ENCODE data around the gene ATP2B3. TPM values are rescaled to one million over a fixed set of nuclear protein-coding genes. Genes with fewer than 3 reads are reported as not detected.

ATP2B3 gene
- total RNA-seq, 1 donor from 2014 or later, result 0.83 TPM

DNA sequence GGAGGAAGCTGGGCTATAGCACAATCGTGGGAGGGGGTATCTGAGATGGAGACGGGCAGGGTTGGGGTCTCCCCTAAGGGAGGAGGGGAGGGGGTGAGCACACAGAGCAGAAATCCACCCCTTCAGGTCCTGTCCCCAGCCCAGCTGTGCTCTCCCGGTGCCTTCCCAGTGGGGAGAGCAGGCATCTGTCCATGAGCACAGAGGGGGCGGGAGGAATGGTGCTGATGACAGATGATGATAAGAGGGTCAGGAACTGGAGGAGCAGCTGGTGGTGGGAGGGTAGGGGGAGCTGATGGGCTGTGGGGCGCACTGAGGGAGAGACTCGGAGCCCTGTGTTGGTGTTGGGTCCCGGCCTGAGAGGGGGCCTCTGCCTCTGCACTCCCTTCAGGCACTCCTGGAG, 8.6 kb downstream of the ATP2B3 start:
- peaks cover 11% of the 10 kb centered on the region for H3K4me1 Mint-ChIP-seq
- H3K9me3 Mint-ChIP-seq, result no peaks in the 10 kb centered on the region
- peaks cover 15% of the 10 kb centered on the region for H3K27me3 Mint-ChIP-seq (ENCODE audit: low read depth)
- no peak overlapping the region for H3K4me3 Mint-ChIP-seq
- no peak for DNase-seq (ENCODE audit: low spot score in 2 of 2, unreplicated experiment in 2 of 2)
- H3K27ac Mint-ChIP-seq, result no peak overlapping the region
- no peaks in the 10 kb centered on the region for H3K36me3 Mint-ChIP-seq
- TF ChIP-seq, protein P1, sequence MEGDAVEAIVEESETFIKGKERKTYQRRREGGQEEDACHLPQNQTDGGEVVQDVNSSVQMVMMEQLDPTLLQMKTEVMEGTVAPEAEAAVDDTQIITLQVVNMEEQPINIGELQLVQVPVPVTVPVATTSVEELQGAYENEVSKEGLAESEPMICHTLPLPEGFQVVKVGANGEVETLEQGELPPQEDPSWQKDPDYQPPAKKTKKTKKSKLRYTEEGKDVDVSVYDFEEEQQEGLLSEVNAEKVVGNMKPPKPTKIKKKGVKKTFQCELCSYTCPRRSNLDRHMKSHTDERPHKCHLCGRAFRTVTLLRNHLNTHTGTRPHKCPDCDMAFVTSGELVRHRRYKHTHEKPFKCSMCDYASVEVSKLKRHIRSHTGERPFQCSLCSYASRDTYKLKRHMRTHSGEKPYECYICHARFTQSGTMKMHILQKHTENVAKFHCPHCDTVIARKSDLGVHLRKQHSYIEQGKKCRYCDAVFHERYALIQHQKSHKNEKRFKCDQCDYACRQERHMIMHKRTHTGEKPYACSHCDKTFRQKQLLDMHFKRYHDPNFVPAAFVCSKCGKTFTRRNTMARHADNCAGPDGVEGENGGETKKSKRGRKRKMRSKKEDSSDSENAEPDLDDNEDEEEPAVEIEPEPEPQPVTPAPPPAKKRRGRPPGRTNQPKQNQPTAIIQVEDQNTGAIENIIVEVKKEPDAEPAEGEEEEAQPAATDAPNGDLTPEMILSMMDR (IDR thresholded peaks at IDR 0.05; ENCODE audit: unreplicated experiment), result no peak

DNA sequence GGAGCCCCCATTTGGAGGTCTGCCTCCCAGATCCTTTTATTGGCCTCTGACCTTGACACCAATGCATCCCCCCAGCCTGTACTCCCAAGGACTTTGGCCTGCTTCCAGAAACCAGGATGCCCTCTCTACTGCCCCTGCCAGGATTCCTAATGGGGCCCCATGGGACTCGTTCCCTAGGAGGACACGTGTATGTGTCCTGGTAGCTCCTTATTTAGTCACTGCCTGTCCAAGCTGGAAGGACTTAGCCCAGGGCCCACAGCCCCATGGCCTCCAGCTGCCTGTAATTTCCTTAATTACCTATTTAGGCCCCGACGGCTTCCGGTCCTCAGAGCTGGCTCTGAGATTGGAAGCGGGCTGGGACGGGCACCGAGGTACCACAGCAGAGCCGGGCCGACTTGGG, 9.4 kb downstream of the ATP2B3 start:
- H3K27ac Mint-ChIP-seq, result no peak overlapping the region
- no peaks in the 10 kb centered on the region for H3K9me3 Mint-ChIP-seq
- TF ChIP-seq, protein P1 (IDR thresholded peaks at IDR 0.05; ENCODE audit: unreplicated experiment), result no peak
- H3K27me3 Mint-ChIP-seq (ENCODE audit: low read depth), result peaks cover 7% of the 10 kb centered on the region
- H3K36me3 Mint-ChIP-seq, result no peaks in the 10 kb centered on the region
- H3K4me3 Mint-ChIP-seq, result no peak overlapping the region
- DNase-seq (ENCODE audit: low spot score in 2 of 2, unreplicated experiment in 2 of 2), result no peak
- H3K4me1 Mint-ChIP-seq, result peaks cover 11% of the 10 kb centered on the region

DNA sequence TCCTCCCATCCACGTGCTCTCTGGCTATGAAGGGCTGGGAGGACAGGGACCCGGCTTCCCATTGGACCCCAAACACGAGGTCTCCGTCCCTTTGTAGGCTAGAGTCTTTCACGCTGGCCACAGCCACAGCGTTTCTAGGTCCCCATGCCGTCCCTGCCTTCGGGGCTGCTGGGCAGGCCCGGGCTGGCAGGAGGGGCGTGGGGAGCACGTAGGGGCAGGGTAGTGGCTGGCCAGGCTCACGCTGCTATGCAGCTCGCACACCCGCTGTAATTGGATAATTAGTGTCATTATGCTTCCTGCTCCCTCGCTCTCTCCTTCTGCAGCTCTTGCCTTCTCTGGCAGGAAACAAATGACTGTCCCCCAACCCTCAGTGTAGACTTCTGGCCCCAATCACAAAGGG, 9.8 kb downstream of the ATP2B3 start:
- H3K4me1 Mint-ChIP-seq, result peaks cover 11% of the 10 kb centered on the region
- peaks cover 4% of the 10 kb centered on the region for H3K27me3 Mint-ChIP-seq (ENCODE audit: low read depth)
- TF ChIP-seq, protein P1 (IDR thresholded peaks at IDR 0.05; ENCODE audit: unreplicated experiment), result no peak
- H3K9me3 Mint-ChIP-seq, result no peaks in the 10 kb centered on the region
- H3K4me3 Mint-ChIP-seq, result no peak overlapping the region
- no peak for DNase-seq (ENCODE audit: low spot score in 2 of 2, unreplicated experiment in 2 of 2)
- H3K36me3 Mint-ChIP-seq, result no peaks in the 10 kb centered on the region
- H3K27ac Mint-ChIP-seq, result no peak overlapping the region

DNA sequence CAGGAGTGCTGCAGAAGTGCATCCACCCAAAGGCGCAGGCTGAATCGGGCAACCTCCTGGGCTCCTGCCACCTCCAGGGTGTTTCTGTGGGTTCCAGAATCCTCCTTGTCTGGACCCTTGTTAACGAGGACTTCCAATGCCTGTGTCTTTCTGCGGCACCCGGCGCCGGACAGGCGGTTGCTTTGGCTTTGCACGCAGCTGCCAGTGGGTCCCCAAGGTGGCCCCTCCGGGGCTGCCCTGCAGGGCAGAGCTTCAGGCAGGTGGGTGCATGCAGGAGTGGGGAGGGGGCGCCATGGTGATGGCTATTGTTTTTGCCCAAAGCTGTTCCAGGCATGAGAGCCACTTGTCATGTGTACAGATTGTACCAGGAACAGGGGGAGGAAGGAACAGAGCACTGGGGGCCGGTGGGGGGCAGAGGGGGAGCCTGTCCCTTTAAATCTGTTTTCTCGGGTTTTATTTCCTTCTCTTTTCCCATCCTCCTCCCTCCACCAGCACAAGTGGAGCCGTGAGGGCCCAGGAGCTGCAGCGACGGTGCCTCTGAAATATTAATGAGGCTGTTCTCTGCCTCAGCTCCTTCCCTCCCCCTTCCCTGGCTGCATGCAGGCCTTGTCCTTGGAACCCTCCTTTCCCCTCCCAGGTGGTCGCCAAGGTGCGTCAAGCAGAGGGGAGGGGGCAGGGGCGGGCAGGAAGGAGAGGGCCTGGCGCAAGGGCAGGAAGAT, 13.1 kb downstream of the ATP2B3 start:
- TF ChIP-seq, protein P1 (IDR thresholded peaks at IDR 0.05; ENCODE audit: unreplicated experiment), result no peak
- H3K36me3 Mint-ChIP-seq, result no peaks in the 10 kb centered on the region
- H3K27me3 Mint-ChIP-seq (ENCODE audit: low read depth), result no peaks in the 10 kb centered on the region
- DNase-seq (ENCODE audit: low spot score in 2 of 2, unreplicated experiment in 2 of 2), result no peak
- H3K4me3 Mint-ChIP-seq, result no peak overlapping the region
- H3K27ac Mint-ChIP-seq, result no peak overlapping the region
- no peaks in the 10 kb centered on the region for H3K9me3 Mint-ChIP-seq
- H3K4me1 Mint-ChIP-seq, result peaks cover 16% of the 10 kb centered on the region

DNA sequence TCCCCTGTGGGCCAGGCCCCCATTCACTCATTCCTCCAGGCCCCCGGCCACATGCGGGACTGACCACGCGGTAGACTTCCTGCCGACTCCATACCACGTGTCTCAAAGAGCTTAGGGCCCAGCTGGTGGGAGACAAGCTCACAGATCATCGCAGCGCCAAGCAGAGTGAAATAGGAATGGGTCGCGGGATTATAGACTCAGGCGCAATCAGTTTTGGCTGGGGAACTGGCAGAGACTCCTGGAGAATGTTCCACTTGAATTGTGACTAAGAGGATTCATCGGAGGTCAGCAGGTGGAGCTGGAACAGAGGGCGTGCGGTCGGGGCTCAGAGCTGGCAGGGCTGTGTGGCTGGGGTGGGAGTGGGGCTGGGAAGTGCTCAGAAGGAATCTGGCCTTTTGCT, 15.6 kb downstream of the ATP2B3 start:
- peak overlapping the region; percentile 50 for H3K27ac Mint-ChIP-seq
- H3K4me1 Mint-ChIP-seq, result peaks cover 5% of the 10 kb centered on the region
- H3K36me3 Mint-ChIP-seq, result no peaks in the 10 kb centered on the region
- H3K4me3 Mint-ChIP-seq, result no peak overlapping the region
- no peaks in the 10 kb centered on the region for H3K9me3 Mint-ChIP-seq
- H3K27me3 Mint-ChIP-seq (ENCODE audit: low read depth), result no peaks in the 10 kb centered on the region
- no peak for DNase-seq (ENCODE audit: low spot score in 2 of 2, unreplicated experiment in 2 of 2)
- TF ChIP-seq, protein P1 (IDR thresholded peaks at IDR 0.05; ENCODE audit: unreplicated experiment), result no peak
